Measurements from ENCODE around the gene TGM6. TPM values are rescaled to one million over a fixed set of nuclear protein-coding genes. Genes with fewer than 3 reads are reported as not detected.
"Not testable (repeated sequence)": the region's sequence is repeated elsewhere in the genome, so short reads cannot be mapped to it uniquely, and the experiment has no call there.

Gene TGM6
- total and polyA plus RNA-seq, 11 donors, result not detected

GRCh38 chr20:2402271-2402980, 21.7 kb downstream of the TGM6 start:
- Histone ChIP-seq H3K9me3 (peaks cover 0 to 25% (median 6%) of the 10 kb centered on the region in 12 donors), H3K4me1 (no peaks in the 10 kb centered on the region), H3K27me3 (peaks cover 0 to 5% (median 0%) of the 10 kb centered on the region in 9 donors), H3K36me3 (no peaks in the 10 kb centered on the region), H3K4me3 (no peak overlapping the region), H3K27ac (no peak overlapping the region)
- intact Hi-C loops (cut with DNase I), result no loop called here
- ATAC-seq (no peak), DNase-seq (no peak)
- 44 to 55% (median 48%) methylated on average over 7 of the region's 7 CpGs for WGBS, 4 donors
- TF ChIP-seq CTCF (IDR thresholded peaks at IDR 0.05), result peak in 3 of 12 donors; percentile 11 to 21 (median 12)
- no peak for TF ChIP-seq POLR2A (IDR thresholded peaks at IDR 0.05)

GRCh38 chr20:2403291-2404052, 22.8 kb downstream of the TGM6 start:
- Histone ChIP-seq H3K36me3 (no peaks in the 10 kb centered on the region), H3K9me3 (peaks cover 0 to 14% (median 6%) of the 10 kb centered on the region in 12 donors), H3K4me1 (no peaks in the 10 kb centered on the region), H3K4me3 (no peak overlapping the region), H3K27ac (no peak overlapping the region), H3K27me3 (peaks cover 0 to 5% (median 0%) of the 10 kb centered on the region in 9 donors)
- ATAC-seq (no peak), DNase-seq (no peak)
- intact Hi-C loops (cut with DNase I), result no loop called here
- TF ChIP-seq CTCF (IDR thresholded peaks at IDR 0.05) (no peak), POLR2A (IDR thresholded peaks at IDR 0.05) (no peak)
- WGBS, 4 donors, result 90 to 94% (median 92%) methylated on average over 24 of the region's 24 CpGs

- peaks cover 0 to 17% (median 7%) of the 10 kb centered on the region in 12 donors for H3K9me3 ChIP-seq
- no peaks in the 10 kb centered on the region for H3K36me3 ChIP-seq
- DNase-seq, result no peak
- peaks cover 0 to 8% (median 0%) of the 10 kb centered on the region in 9 donors for H3K27me3 ChIP-seq
- no peak overlapping the region for H3K27ac ChIP-seq
- no peaks in the 10 kb centered on the region for H3K4me1 ChIP-seq
- no peak for ATAC-seq
- intact Hi-C loops (cut with DNase I), result no loop called here
- 38 to 75% (median 60%) methylated on average over 1 of the region's 1 CpG for WGBS, 4 donors
- TF ChIP-seq POLR2A (IDR thresholded peaks at IDR 0.05), result no peak
- no peak for TF ChIP-seq CTCF (IDR thresholded peaks at IDR 0.05)
- H3K4me3 ChIP-seq, result no peak overlapping the region
Measured at GRCh38 chr20:2405693-2406065, 25.0 kb downstream of the TGM6 start.

GRCh38 chr20:2407355-2407754, 26.7 kb downstream of the TGM6 start:
- Histone ChIP-seq H3K9me3 (peaks cover 0 to 17% (median 7%) of the 10 kb centered on the region in 12 donors), H3K27me3 (peaks cover 0 to 14% (median 0%) of the 10 kb centered on the region in 9 donors)
- ATAC-seq; DNase-seq; intact Hi-C loops (cut with DNase I); H3K27ac ChIP-seq; H3K4me1 ChIP-seq; H3K4me3 ChIP-seq; H3K36me3 ChIP-seq: not testable (repeated sequence)
- WGBS, 4 donors, result 69 to 82% (median 79%) methylated on average over 7 of the region's 7 CpGs
